Choroid plexus epithelial cell (primary cell): ENCODE measurements around the gene NID1.
"Not testable (repeated sequence)": the region's sequence is repeated elsewhere in the genome, so short reads cannot be mapped to it uniquely, and the experiment has no call there.

ENCODE experiments used
- DNase-seq: peaks from one replicate; pipeline ENCODE4 v3.0.0-alpha.2; 2010; ENCODE audit warnings: low read depth
- H3K4me3 ChIP-seq: 2 replicates; pipeline ENCODE4 v1.5.1; 2011; ENCODE audit warnings: low read depth, mild to moderate bottlenecking, control low read depth, low read length, moderate library complexity
- TF ChIP-seq, protein P1 (sequence below): conservative IDR thresholded peaks from 2 replicates; pipeline ENCODE4 v1.5.1; 2011; ENCODE audit warnings: low read depth, mild to moderate bottlenecking, control low read depth, inconsistent platforms, low read length, moderate library complexity

NID1 gene

GRCh38 chr1:235971020-235971419 lies 93.9 kb downstream of the NID1 start:
- DNase-seq, result no peak
- TF ChIP-seq, protein P1, sequence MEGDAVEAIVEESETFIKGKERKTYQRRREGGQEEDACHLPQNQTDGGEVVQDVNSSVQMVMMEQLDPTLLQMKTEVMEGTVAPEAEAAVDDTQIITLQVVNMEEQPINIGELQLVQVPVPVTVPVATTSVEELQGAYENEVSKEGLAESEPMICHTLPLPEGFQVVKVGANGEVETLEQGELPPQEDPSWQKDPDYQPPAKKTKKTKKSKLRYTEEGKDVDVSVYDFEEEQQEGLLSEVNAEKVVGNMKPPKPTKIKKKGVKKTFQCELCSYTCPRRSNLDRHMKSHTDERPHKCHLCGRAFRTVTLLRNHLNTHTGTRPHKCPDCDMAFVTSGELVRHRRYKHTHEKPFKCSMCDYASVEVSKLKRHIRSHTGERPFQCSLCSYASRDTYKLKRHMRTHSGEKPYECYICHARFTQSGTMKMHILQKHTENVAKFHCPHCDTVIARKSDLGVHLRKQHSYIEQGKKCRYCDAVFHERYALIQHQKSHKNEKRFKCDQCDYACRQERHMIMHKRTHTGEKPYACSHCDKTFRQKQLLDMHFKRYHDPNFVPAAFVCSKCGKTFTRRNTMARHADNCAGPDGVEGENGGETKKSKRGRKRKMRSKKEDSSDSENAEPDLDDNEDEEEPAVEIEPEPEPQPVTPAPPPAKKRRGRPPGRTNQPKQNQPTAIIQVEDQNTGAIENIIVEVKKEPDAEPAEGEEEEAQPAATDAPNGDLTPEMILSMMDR, result no peak
- H3K4me3 ChIP-seq, result no peak overlapping the region

DNA sequence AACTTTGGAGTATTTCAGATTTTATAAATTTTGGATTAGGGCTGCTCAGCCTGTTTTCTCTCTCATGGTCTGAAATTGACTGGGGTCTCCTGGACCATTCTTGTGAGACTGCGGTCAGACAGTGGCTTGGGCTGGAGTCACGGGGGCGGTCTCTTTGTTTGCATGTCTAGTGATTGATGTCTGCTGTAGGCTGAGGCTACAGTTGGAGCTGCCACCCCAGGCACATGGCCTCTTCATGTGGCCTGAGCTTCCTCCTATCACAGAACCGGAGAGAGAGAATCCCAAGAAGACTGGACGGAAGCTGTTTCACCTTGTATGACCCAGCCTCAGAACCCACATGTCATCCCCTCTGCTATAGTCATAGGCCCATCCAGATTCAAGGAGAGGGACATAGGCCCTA lies 96.1 kb downstream of the NID1 start:
- no peak overlapping the region for H3K4me3 ChIP-seq
- TF ChIP-seq, protein P1, result no peak
- DNase-seq, result no peak

- not testable (repeated sequence) for H3K4me3 ChIP-seq, DNase-seq
Observed at GRCh38 chr1:235966134-235966533, 98.8 kb downstream of the NID1 start.

DNA sequence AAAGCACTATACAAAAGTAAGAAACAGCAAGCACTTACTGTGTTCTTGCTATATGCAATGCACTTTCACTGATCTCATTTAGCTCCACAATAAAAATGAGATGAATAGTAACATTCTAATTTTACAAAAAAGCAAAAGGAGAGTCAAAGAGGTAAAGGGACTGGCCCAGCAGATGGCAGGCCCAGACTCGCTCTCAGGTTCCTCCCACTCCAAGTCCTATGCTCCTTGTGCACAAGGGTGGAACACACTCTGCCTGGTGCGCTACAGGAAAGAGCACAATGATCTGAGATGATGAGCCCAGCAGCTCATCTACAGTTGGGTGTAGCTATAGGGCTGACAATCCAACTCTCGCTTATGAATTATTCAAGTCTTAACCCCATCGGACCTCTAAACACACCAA lies 104.1 kb downstream of the NID1 start:
- DNase-seq, result no peak
- TF ChIP-seq, protein P1, result no peak
- H3K4me3 ChIP-seq, result no peak overlapping the region

- DNase-seq, result no peak
- H3K4me3 ChIP-seq, result no peak overlapping the region
- TF ChIP-seq, protein P1, result no peak
Observed at GRCh38 chr1:235958021-235958420, 106.9 kb downstream of the NID1 start.

DNA sequence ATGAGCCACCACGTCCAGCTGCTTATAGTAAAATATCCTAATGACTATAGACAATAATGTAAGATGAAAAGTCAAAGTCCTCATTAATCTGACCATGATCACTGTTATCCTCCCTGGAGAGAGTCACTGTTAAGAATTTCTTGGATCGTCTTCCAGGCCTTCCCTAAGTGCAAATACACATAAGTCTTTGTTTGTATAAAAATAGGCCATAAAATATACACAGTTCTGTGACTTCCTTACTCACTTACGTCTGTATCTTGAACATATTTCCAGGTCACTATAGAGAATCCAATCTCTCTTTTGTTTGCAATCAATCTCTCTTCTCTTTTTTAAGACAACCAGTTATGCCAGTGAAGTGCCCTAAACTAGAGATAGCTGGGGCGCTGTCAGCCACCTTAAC lies 109.1 kb downstream of the NID1 start:
- TF ChIP-seq, protein P1, result no peak
- H3K4me3 ChIP-seq, result no peak overlapping the region
- no peak for DNase-seq

GRCh38 chr1:235954306-235955283 lies 110.3 kb downstream of the NID1 start:
- TF ChIP-seq, protein P1, result no peak
- no peak overlapping the region for H3K4me3 ChIP-seq
- no peak for DNase-seq
